ENCODE measurements around the gene ETFA.

The ETFA gene

DNA sequence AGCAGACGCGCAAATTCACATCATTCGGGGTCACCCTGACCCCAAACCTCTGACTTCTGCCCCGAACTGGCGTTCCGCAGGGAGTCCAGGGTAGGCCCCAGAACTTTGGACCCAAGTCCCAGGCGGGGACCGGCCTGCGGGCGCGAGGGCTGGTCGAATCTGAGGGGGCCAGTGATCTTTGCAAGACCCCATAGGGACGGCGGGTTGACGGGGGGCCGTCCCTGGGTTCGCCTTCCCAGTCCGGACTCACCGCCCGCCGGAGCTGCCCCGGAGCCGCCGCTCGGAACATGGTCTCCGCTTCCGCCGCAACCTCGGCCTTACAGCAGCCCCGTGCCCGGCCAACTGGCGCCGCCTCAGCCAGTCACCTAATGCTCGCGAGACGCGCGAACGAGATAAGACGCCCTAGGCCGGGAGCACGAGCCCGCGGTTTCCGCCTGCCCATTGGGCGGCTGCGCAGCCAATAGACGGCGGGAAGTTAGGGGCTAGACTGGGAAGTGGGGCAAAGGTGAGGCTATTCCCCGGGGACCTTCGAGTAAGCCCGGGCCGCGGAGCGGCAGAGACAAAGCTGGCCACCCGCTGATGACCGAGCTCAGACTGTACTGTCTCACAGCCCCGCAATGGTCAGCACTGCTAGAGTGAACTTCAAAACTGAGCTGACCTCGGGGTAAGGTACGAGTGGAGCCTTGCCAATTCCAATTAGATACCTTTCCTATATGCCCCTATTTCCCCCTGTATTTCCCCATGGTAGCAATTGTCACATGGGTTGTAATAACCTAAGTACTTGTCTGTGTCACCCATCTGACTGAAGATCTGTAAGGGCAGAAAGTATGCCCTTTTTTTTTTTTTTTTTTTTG lies at the start of gene ETFA:
Gene ETFA (minus strand): TSS at position 370 of the 854 bp plus-strand sequence. CDS start 81 bp downstream, at position 289.
- no peak for FAIRE-seq

DNA sequence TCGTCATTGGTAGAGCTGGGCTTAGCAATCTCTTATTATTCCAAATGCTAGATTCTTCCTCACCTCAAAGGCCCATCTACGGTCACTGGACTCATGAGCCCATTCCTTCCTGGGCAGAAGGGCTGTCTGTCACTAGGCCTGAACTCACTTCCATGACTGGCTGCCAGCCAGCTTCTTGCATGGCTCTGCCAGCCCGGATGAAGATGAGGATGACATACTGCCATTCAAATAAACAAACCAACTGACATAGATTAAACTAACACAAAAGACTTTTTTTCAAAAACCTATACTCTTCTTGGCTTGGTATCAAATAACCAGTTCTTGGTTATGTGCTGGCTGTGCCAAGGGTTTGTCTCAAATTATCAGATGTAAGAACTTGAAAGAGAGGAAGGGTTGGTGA lies 49.1 kb upstream of the ETFA start:
- FAIRE-seq: no peak

DNA sequence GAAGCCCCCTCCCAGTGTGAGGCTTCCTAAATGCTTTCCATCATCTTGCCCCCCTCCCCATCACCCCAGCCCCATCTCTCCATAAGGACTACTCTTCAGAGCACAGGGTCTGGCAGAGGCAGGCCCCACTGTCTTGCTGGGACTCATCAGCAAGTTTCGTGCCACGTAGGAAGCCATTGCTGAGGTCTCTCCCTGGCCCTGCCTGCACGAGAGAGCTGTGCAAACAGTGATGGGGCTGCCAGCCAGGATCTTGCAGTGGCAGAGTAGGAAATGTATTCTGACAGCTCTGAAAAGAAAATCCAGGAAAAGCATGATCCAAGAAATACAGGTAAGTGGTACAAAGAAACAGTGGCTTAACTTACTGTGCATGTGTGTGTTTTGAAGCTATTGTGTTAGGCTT lies 47.9 kb upstream of the ETFA start:
- FAIRE-seq: no peak

DNA sequence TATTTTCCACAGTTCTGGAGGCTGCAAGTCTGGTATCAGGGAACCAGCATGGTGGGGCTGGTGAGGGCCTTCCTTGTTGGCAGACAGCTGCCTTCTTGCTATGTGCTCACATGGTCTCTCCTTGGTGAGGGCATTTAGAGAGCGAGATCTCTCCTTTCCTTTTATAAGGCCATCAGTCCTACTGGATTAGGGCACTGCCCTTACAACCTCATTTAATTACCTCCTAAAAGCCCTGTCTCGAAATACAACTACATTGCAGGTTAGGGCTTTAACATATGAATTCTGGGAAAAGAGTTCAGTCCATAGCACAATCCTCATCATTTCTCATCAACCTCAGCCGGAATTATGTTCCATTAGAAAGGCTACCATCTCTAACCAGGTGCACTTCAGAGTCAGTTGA lies 47.2 kb upstream of the ETFA start:
- FAIRE-seq: no peak

DNA sequence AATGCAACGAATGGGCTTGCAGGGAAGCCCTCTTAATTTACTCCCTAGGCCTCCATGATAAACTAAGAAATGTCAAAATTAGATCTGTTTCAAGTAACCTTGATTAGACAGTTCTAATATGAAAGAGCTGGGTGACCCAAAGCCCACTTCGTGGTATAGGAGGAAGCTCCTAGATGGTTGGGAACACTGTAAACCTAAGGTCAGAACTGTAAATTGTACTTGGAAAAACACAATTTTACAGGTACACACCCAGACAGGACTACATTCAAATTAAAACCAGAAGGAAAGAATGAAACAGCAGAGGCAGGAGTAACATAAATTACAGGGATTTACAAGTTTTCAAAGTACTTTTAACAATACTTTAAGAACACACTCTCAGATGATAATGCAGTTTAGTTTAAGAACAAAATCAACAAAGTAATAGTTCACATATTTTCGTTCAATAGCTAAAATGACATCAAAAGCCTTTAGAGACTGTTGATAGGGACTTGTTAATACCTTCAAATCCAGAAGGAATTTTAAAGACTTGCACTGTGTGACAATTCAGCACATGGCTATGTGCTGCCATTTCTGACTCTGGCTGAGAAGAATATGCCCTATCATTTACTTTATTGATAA lies 43.7 kb upstream of the ETFA start:
- no peak for FAIRE-seq

DNA sequence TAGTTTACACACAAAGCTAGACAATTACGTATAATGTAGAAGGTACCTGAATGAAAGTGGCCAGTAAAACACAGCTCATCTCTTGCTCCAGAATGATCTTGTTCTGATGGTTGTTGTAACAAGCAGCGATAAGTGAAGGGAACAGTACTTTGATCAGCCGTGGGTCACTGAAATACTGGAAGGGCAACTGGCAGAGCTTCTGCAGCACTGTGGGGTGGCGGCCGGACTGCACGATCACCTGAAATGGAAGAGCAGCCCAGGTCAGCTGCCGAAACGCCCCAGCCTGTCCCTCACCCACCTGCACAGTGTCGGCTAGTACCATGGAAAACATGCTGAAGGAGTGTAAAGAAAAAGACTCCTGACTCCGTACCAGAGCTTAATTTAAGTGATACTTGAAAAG lies 42.6 kb upstream of the ETFA start:
- no peak for FAIRE-seq

DNA sequence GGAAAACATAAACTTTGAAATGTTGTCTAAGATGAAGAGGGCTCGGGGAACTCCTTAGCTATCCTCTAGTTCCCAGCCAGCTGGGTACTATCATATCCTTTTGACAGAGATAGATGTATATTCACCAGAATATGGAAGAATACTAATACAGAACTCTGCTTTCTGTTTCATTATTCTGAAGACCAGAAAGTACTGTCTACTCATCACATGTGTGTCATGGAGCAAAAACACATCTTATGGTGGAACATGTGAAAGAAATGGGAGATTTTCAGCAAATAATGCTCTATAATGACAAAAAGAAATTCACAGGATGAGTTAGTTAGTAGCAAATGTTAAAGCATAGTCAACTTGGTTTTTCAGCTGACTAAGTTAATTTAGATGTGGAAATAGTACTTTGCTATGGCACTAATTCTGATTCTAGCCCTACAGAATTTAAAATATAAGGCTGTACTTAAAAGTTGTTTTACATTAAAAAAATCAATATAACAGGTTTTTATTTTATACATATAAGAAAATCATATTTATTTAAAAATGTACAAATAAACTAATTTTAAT lies 41.8 kb upstream of the ETFA start:
- peak; percentile 53 for FAIRE-seq

DNA sequence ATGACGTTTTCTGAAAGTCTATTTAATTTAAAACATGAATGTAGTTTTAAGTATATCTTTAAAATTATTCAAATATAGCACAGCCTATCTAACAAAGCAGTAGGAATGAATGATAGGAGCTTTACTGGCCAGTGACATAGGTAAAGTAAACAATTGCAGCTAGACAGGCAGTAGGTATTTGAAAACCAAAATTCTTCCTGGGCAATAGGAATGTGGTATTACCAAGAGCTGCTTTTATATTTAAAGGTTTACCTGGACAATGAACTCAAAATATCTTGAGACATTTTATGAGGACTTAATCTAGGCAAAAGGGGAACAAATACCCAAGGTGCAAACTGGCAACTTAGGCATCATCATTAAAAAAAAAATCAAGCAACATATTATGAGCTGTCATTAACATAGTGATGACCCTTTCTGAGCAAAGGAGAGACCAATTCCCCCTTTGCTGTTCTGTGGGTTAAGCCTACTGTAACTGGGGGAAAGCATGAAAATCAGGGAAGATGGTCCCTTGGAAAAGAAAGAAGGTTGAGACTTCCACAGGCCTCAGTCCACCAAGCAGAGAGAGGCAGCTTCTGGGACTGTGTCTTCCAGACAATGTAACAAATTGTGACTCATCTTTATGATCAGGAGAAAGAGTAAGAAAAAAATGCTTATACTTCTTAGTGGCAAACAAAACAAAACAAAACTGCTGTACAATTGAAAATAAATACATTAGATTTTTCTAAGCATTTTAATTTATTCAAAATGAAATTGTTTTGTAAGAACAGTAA lies 38.2 kb upstream of the ETFA start:
- no peak for FAIRE-seq

DNA sequence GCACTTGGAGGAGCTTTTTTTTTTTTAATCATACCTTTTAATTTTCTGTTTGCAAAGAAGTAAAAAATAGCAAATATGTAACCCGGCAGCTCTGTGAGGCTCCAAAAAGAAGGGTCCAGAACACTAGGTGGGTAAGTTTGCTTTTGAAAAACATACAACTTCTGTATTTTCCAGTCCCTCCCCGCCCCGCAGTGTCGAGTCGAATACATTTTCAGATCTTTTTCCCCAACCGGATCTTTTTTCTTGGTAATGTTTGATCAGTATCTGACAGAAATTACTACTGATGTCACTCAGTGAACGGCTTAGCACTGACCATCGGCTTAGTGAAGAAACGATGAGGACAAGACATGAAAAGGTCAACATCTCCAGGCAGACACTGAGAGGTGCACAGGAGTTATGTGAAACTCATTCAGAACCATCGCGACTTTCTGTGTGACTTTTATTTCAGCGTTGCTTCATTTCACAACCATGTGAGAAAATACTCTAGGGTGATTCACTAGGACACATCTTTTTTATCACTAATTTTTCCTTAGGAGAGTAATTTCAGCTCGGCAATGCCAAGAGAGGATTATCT lies 36.3 kb upstream of the ETFA start:
- no peak for FAIRE-seq

DNA sequence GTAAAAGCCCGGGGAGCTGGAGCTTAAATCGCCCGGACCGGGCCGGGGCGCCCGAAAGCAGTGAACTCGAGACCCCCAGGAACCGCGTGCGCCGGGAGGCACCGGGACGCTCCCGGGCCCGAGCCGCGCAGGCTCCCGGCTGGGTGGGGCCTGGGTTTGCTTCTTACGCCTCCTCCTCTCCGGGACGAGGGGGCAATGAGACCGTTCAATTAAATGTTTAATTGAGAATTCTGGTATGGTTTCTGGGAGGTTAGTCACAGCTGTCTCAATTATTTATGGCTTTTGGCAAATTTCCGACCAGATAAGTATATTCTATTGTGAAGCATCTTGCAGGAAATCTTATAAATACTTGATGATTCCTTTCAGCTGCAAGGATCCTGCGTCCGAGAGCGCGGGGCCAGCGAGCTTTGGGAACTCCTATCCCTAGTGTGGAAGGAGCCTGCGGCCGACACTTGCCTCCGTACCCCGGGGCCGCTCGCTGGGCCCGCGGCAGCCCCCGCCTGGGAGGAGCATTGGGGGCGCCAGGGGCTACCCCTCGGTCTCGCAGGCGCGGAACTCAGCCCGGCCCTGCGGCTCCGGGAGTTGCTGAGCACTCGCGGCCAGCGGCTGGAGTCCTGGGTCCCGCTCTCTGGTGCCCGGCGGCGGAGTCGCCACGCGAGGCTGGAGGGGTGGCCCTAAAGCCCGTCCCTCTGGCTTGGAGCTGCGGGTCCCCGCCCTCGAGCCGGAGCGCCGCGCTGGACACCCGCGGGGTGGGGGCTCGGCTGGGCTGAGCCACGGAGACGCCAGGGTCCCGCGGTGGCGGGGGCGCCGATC lies 35.6 kb upstream of the ETFA start:
- no peak for FAIRE-seq

DNA sequence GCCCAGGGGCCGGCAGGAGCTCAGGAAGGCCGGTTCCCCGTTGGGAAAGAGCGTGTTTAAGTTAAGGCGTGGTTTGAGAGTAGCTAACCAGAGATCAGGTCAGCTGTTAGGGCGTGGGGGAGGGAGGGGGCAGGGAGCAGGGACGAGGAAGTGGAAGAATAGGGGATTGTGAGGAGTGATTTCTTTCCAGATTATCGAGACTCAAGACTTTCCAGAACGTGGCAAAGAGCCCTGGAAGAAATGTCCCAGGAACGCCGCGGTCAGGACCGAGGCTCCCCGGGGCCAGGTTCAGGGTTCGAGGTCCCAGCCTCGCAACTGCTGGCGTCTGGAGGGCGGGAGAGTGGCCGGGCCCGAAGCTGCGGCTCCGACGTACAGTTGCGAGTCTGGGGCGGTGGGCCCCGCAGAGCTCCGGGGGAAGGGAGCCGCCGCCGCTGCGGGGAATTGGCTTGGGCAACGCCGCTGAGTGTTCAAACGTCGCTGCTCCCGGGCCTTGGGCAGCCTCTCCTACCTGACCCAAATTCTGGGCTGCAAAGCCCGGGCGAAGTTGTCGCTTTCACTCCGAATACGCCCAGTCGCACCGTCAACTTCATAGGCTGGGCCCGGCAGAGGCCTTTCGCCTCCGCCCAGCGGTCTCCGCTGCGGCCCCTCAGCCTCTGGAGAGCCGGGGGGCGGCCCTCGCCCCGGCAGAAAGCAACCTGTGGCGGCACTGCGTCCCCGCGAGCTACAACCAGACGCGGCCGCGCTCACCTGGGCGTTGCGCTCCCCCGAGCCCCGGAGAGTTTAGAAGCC lies 34.8 kb upstream of the ETFA start:
- FAIRE-seq: no peak

DNA sequence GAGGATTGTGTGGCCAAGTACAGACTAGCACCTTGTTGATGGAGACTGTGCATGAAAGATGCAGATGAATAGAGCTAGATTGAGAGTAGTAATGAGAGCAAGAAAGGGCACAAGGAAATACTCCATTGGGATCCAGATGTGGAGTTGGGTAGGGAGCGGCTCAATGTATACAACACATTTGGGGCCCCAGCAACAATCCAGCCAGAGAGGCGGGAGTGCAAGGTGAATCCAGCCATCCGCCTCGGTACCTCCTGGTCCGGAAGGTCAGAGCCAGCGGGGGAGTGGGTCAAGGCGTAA lies 34.3 kb upstream of the ETFA start:
- FAIRE-seq: no peak

DNA sequence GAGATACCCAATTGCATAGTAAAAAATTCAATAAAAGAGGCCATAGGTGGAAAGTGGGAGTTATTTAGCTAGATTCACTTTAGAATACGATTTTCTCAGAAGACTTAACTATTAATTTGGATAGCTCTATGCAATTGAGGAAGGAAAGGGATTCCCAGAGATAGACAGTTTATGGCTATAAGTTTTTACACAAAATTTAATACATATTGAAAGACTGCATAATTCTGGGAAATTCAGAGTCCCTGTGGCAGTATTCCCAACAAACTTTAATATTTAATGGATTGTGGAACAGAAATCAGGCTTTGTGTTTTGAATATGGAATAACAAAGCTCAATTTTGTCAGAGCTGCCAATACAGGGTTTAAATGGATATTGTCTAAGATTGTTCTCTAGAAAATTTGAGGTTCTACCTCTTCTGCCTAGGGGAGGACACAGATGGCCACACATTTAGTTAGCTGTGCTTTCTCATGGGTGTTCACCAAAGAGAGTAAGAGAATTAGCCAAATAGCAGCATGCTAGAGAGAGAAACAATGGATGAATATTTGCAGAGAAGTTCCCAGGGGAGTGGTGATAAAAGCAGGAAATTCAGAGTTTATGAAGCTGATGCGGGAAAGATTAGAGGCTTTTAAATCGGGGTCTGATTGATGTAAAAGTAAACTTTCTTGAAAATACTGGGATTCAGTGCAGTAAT lies 33.8 kb upstream of the ETFA start:
- no peak for FAIRE-seq

DNA sequence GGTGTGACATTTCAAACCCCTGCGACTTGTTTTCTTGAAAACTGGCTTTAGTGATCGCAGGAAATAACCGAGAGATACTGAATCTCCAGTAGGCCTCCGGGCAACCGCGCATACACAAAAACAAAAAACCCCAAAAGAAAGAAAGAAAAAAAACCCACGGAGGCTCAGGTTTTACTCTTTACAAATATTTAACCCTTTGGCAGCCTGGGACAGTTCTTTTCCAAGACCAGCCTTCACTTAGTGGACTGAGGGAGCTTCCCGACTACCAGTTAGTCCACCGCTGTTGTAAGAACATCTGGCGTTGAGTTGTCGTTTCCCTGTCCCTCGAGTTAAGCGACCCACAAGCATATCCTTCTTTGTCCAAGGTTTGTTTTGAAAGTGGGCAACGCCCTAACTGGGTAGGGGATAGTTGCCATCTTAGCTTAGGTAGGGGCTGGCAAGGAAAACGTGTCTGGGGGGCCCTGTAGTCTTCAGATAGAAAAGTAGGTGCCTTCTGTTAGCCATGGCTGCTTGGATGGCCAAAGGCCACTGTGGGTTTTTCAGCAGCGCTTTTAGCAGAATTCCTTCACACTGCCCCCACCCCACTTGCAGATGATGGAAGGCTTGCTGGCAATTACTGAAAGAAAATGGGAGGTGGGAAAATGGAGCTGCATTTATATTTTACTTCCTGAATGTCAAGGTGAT lies 32.2 kb upstream of the ETFA start:
- no peak for FAIRE-seq

DNA sequence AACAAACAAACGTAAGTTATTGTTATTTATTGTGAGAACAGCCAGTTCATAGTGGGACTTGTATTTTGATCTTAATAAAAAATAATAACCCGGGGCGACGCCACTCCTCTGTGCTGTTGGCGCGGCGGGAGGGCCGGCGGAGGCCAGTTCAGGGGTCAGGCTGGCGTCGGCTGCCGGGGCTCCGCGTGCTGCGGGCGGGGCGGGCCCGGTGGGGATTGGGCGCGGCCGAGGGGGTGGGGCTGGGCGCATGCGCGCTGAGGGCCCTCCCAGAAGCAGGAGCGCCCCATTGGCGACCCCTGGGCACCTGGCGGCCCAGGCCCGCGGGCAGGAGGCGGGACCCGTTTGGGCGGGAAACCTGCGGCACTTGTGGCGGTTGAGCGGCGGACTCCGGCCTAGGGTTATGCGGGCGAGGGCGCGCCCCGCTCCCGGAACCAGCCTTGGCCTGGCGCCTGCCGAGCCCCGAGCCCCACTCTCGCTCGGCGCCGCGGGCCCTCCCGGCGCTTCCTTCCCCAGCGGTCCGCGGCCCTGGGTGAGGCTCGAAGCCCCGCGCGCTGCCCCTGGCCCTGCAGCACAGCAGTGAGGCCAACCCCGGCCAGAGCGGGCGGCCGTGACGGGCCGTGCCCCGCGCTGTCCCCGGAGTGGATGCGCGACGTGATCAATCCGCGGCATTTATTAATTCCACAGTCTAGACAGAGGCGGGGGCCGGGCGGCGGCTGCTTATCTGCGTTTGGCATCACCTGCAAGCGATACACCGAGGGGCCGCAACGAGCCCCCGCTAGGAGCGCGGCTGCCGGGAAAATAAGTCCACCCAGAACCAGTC lies 31.3 kb upstream of the ETFA start:
- FAIRE-seq: no peak

DNA sequence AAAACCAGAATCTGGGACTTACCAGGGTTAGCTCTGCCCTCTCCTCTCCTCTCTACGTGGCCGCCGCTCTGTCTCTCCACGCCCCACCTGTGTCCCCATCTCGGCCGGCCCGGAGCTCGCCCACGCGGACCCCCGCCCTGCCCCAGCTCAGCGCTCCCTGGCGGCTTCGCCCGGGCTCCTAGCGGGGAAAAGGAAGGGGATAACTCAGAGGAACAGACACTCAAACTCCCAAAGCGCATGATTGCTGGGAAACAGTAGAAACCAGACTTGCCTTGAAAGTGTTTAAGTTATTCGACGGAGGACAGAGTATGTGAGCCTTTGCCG lies 30.8 kb upstream of the ETFA start:
- no peak for FAIRE-seq

DNA sequence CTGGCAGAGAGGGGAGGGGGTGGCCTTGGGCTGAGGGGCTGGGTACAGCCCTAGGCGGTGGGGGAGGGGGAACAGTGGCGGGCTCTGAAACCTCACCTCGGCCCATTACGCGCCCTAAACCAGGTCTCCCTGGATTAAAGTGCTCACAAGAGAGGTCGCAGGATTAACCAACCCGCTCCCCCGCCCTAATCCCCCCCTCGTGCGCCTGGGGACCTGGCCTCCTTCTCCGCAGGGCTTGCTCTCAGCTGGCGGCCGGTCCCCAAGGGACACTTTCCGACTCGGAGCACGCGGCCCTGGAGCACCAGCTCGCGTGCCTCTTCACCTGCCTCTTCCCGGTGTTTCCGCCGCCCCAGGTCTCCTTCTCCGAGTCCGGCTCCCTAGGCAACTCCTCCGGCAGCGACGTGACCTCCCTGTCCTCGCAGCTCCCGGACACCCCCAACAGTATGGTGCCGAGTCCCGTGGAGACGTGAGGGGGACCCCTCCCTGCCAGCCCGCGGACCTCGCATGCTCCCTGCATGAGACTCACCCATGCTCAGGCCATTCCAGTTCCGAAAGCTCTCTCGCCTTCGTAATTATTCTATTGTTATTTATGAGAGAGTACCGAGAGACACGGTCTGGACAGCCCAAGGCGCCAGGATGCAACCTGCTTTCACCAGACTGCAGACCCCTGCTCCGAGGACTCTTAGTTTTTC lies 30.2 kb upstream of the ETFA start:
- no peak for FAIRE-seq

DNA sequence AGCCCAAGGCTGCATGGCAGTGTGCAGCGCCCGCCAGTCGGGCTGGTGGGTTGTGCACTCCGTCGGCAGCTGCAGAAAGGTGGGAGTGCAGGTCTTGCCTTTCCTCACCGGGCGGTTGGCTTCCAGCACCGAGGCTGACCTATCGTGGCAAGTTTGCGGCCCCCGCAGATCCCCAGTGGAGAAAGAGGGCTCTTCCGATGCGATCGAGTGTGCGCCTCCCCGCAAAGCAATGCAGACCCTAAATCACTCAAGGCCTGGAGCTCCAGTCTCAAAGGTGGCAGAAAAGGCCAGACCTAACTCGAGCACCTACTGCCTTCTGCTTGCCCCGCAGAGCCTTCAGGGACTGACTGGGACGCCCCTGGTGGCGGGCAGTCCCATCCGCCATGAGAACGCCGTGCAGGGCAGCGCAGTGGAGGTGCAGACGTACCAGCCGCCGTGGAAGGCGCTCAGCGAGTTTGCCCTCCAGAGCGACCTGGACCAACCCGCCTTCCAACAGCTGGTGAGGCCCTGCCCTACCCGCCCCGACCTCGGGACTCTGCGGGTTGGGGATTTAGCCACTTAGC lies 29.6 kb upstream of the ETFA start:
- FAIRE-seq: no peak

All from TTC549 (cell line).